GM12872 (cell line): ENCODE measurements around the gene GBX2.

Experiments used
- CTCF ChIP-seq: IDR thresholded peaks from 3 replicates; pipeline ENCODE4 v1.5.1; 2011; ENCODE audit warnings: low read depth, mild to moderate bottlenecking, low read length, moderate library complexity; ENCODE audit not compliant: insufficient read depth

The GBX2 gene

GRCh38 chr2:236168110-236169080 lies at the start of gene GBX2:
TSS of gene GBX2 (minus strand) at chr2:236168386. CDS start at chr2:236167971, 415 bp downstream.
- no peak for TF ChIP-seq CTCF

GRCh38 chr2:236217926-236218325 lies 49.7 kb upstream of the GBX2 start:
- TF ChIP-seq CTCF: no peak

GRCh38 chr2:236216711-236217110 lies 48.5 kb upstream of the GBX2 start:
- TF ChIP-seq CTCF: no peak

GRCh38 chr2:236215761-236216333 lies 47.7 kb upstream of the GBX2 start:
- TF ChIP-seq CTCF: no peak

- no peak for TF ChIP-seq CTCF
These were observed 47.0 kb upstream of the GBX2 start for GRCh38 chr2:236215196-236215595.

GRCh38 chr2:236214376-236214995 lies 46.3 kb upstream of the GBX2 start:
- no peak for TF ChIP-seq CTCF

GRCh38 chr2:236211296-236211695 lies 43.1 kb upstream of the GBX2 start:
- no peak for TF ChIP-seq CTCF
